NCI-H2107 treated with DMSO at 0.1 percent for 48 hours (cell line): Measurements from ENCODE around the gene CSF3.

ENCODE experiments used
- DNase-seq: peaks from one replicate; lab custom pipeline; 2025; ENCODE audit not compliant: unreplicated experiment; lab: John Stamatoyannopoulos, UW

The CSF3 gene

GRCh38 chr17:40015005-40015997, at the start of gene CSF3:
Gene CSF3, plus strand, starts transcription at chr17:40015440. Its CDS starts 35 bp downstream, at chr17:40015475.
- no peak for DNase-seq

- no peak for DNase-seq
These were observed 48.5 kb upstream of the CSF3 start for GRCh38 chr17:39966771-39967170.

GRCh38 chr17:39968761-39969160, 46.5 kb upstream of the CSF3 start:
- DNase-seq, result no peak

GRCh38 chr17:39969375-39969774, 45.9 kb upstream of the CSF3 start:
- no peak for DNase-seq

GRCh38 chr17:39970157-39970692, 45.0 kb upstream of the CSF3 start:
- no peak for DNase-seq

- DNase-seq, result no peak
These were observed 44.1 kb upstream of the CSF3 start for GRCh38 chr17:39971076-39971603.

- DNase-seq, result no peak
These were observed 43.0 kb upstream of the CSF3 start for GRCh38 chr17:39972271-39972670.

GRCh38 chr17:39973496-39973895, 41.7 kb upstream of the CSF3 start:
- no peak for DNase-seq

GRCh38 chr17:39974433-39974832, 40.8 kb upstream of the CSF3 start:
- DNase-seq, result no peak

- DNase-seq, result no peak
These were observed 39.4 kb upstream of the CSF3 start for GRCh38 chr17:39975801-39976200.

GRCh38 chr17:39979016-39979670, 36.1 kb upstream of the CSF3 start:
- no peak for DNase-seq

GRCh38 chr17:39979893-39980350, 35.3 kb upstream of the CSF3 start:
- DNase-seq, result peak; percentile 41

- peak; percentile 99 for DNase-seq
These were observed 34.7 kb upstream of the CSF3 start, which contains the start of gene PSMD3 for GRCh38 chr17:39980351-39981206. Gene PSMD3, plus strand, starts transcription at chr17:39980807. Its CDS starts 164 bp downstream, at chr17:39980971.

- DNase-seq, result no peak
These were observed 34.0 kb upstream of the CSF3 start for GRCh38 chr17:39981207-39981741.

GRCh38 chr17:39981766-39982375, 33.4 kb upstream of the CSF3 start:
- DNase-seq, result no peak

- no peak for DNase-seq
These were observed 26.9 kb upstream of the CSF3 start for GRCh38 chr17:39988206-39988810.

GRCh38 chr17:39994448-39994847, 20.8 kb upstream of the CSF3 start:
- DNase-seq, result no peak

- no peak for DNase-seq
These were observed 19.8 kb upstream of the CSF3 start for GRCh38 chr17:39995438-39995837.

GRCh38 chr17:39996162-39996561, 19.1 kb upstream of the CSF3 start:
- DNase-seq, result no peak
